IMR-90 (cell line): ENCODE data around the gene ZBTB48. TPM values are rescaled to one million over a fixed set of nuclear protein-coding genes. Genes with fewer than 3 reads are reported as not detected.
A peak's percentile ranks its signal among the peaks of the same experiment; 100 is the strongest.

Source experiments
- ATAC-seq: fragments of 200-7000 bp; cut with Tn5 transposase; 2 replicates; pipeline ENCODE4 v1.9.1; 2020; ENCODE audit warnings: low read depth, mild to moderate bottlenecking, moderate library complexity
- BruUV-seq: library from RNA; stranded (reverse); fragments of 400-500 nt; replicated peaks from 2 replicates; lab custom pipeline; 2021; lab: Mats Ljungman, UMichigan
- CTCF ChIA-PET: fragments of 300-600 bp; formaldehyde crosslinking; extraction: SDS; loops from one replicate; lab custom pipeline; 2021; ENCODE audit warnings: antibody characterized with exemption; lab: Yijun Ruan, JAX
- POLR2A ChIA-PET: fragments of 300-600 bp; sonication (Branson Sonifier 250); formaldehyde crosslinking; loops from one replicate; lab custom pipeline; 2022; ENCODE audit warnings: antibody characterized with exemption; ENCODE audit not compliant: unreplicated experiment; lab: Charles Lee
- DNase-seq: peaks from one replicate; pipeline ENCODE4 v3.0.0; 2013
- H2AFZ ChIP-seq: replicated peaks from 2 replicates; pipeline ENCODE3; 2013; ENCODE audit warnings: low read length, mild to moderate bottlenecking; ENCODE audit not compliant: poor library complexity
- H2AK5ac ChIP-seq: 2 replicates; pipeline ENCODE4 v1.6.1; 2013; ENCODE audit warnings: low read depth, low read length, inconsistent platforms
- H2AK9ac ChIP-seq: replicated peaks from 2 replicates; pipeline ENCODE3; 2013; ENCODE audit warnings: mild to moderate bottlenecking, low read depth, low read length, moderate library complexity; ENCODE audit not compliant: poor library complexity
- H2BK120ac ChIP-seq: 2 replicates; pipeline ENCODE4 v1.6.1; 2013; ENCODE audit warnings: low read depth, low read length, inconsistent platforms
- H2BK15ac ChIP-seq: 3 replicates; pipeline ENCODE4 v1.6.1; 2013; ENCODE audit warnings: low read depth, low read length, inconsistent platforms
- H2BK20ac ChIP-seq: 2 replicates; pipeline ENCODE4 v1.6.1; 2013; ENCODE audit warnings: low read depth, mild to moderate bottlenecking, inconsistent platforms, low read length, moderate library complexity
- H2BK5ac ChIP-seq: 2 replicates; pipeline ENCODE4 v1.6.1; 2013; ENCODE audit warnings: mild to moderate bottlenecking, low read depth, low read length, inconsistent platforms; ENCODE audit not compliant: poor library complexity, severe bottlenecking
- H3K14ac ChIP-seq: replicated peaks from 2 replicates; pipeline ENCODE4 v1.6.1; 2013; ENCODE audit warnings: low read depth, low read length, inconsistent platforms
- H3K18ac ChIP-seq: 2 replicates; pipeline ENCODE4 v1.6.1; 2013; ENCODE audit warnings: low read depth, low read length, control low read depth
- H3K23ac ChIP-seq: 2 replicates; pipeline ENCODE4 v1.6.1; 2013; ENCODE audit warnings: low read depth, low read length, inconsistent platforms
- H3K27ac ChIP-seq: 2 replicates; pipeline ENCODE4 v1.5.1; 2013; ENCODE audit warnings: mild to moderate bottlenecking, control low read depth, low read length; ENCODE audit not compliant: insufficient read depth
- H3K27me3 ChIP-seq: 2 replicates; pipeline ENCODE4 v1.6.1; 2013; ENCODE audit warnings: low read length; ENCODE audit not compliant: control insufficient read depth, insufficient read depth
- H3K36me3 ChIP-seq: 2 replicates; pipeline ENCODE4 v1.6.1; 2013; ENCODE audit warnings: low read length, mixed read lengths; ENCODE audit not compliant: control insufficient read depth, insufficient read depth
- H3K4ac ChIP-seq: 2 replicates; pipeline ENCODE4 v1.6.1; 2013; ENCODE audit warnings: low read depth, low read length, inconsistent platforms
- H3K4me1 ChIP-seq: 2 replicates; pipeline ENCODE4 v1.6.1; 2013; ENCODE audit warnings: low read length, mixed read lengths; ENCODE audit not compliant: control insufficient read depth, insufficient read depth
- H3K4me2 ChIP-seq: 2 replicates; pipeline ENCODE4 v1.6.1; 2013; ENCODE audit warnings: low read depth, mild to moderate bottlenecking, control low read depth, low read length, moderate library complexity
- H3K4me3 ChIP-seq: 2 replicates; pipeline ENCODE4 v1.5.1; 2013; ENCODE audit warnings: low read depth, mild to moderate bottlenecking, control low read depth, low read length, moderate library complexity; ENCODE audit not compliant: insufficient read depth
- H3K56ac ChIP-seq: 2 replicates; pipeline ENCODE4 v1.6.1; 2013; ENCODE audit warnings: low read length, inconsistent platforms; ENCODE audit not compliant: insufficient read depth; ENCODE audit errors: extremely low read depth
- H3K79me1 ChIP-seq, 2 experiments: 2 replicates each; pipeline ENCODE4 v1.6.1; 2013; ENCODE audit warnings: low read length in 2 of 2, inconsistent platforms in 1 of 2, low read depth in 1 of 2
- H3K9ac ChIP-seq: 2 replicates; pipeline ENCODE4 v1.6.1; 2013; ENCODE audit warnings: low read depth, low read length, control low read depth
- H3K9me1 ChIP-seq: 2 replicates; pipeline ENCODE4 v1.6.1; 2013; ENCODE audit warnings: low read length, inconsistent platforms; ENCODE audit not compliant: insufficient read depth
- H3K9me3 ChIP-seq: 2 replicates; pipeline ENCODE4 v1.6.1; 2013; ENCODE audit warnings: low read length; ENCODE audit not compliant: control insufficient read depth, insufficient read depth
- H4K20me1 ChIP-seq: 2 replicates; pipeline ENCODE4 v1.6.1; 2013; ENCODE audit warnings: low read length, inconsistent platforms; ENCODE audit not compliant: insufficient read depth
- H4K5ac ChIP-seq: 2 replicates; pipeline ENCODE4 v1.6.1; 2013; ENCODE audit warnings: mild to moderate bottlenecking, low read depth, low read length, control low read depth
- H4K8ac ChIP-seq, 2 experiments: 2 replicates each; pipeline ENCODE4 v1.6.1; 2013; ENCODE audit warnings: low read depth in 2 of 2, low read length in 2 of 2, control low read depth in 1 of 2, inconsistent platforms in 1 of 2
- H4K91ac ChIP-seq: 2 replicates; pipeline ENCODE4 v1.6.1; 2013; ENCODE audit warnings: low read depth, low read length, inconsistent platforms; ENCODE audit not compliant: insufficient read depth
- CHD1 ChIP-seq: IDR thresholded peaks from 2 replicates; pipeline ENCODE4 v1.6.1; 2012; ENCODE audit warnings: low read depth, low read length, improper control_type of control experiment
- MAZ ChIP-seq: IDR thresholded peaks from 2 replicates; pipeline ENCODE4 v1.6.1; 2012; ENCODE audit warnings: low read depth, mild to moderate bottlenecking, low read length, improper control_type of control experiment, moderate library complexity, borderline replicate concordance
- POLR2A ChIP-seq: IDR thresholded peaks from 2 replicates; pipeline ENCODE4 v1.6.1; 2012; ENCODE audit warnings: mild to moderate bottlenecking, low read depth, low read length
- WGBS, 2 experiments: methylation state at CpG; one replicate each; pipeline versions ENCODE4 v1.1.5 to v1.1.7; 2013; ENCODE audit warnings: missing lambda C conversion rate in 2 of 2; ENCODE audit not compliant: insufficient read length in 1 of 2; ENCODE audit errors: extremely low coverage in 2 of 2; 5-methylcytosine and 5-hydroxymethylcytosine counted together
- dilution Hi-C: fragments of 300-500 bp; cut with HindIII; formaldehyde crosslinking; loops from one replicate; pipeline ENCODE4 v1.14.3; 2018; ENCODE audit warnings: low sequenced_read_pairs; ENCODE audit not compliant: unreplicated experiment
- in situ Hi-C: fragments of 300-500 bp; cut with MboI; formaldehyde crosslinking; loops from 3 replicates; pipeline ENCODE4 v1.14.3; 2019; ENCODE audit warnings: low sequenced_read_pairs, inconsistent platforms, mixed read lengths
- intact Hi-C: fragments of 100-400 bp; cut with micrococcal nuclease; formaldehyde crosslinking; loops from 2 replicates; pipeline ENCODE4 v1.10.0; 2022
- polyA plus RNA-seq, 3 experiments: library from polyadenylated mRNA; depleted of rRNA; stranded (reverse); fragments of >200 nt; gene quantifications; 2 replicates each; pipeline ENCODE4 v1.2.3, GENCODE V29; 2012; ENCODE audit warnings: low replicate concordance in 1 of 3
- total RNA-seq: library from RNA; depleted of rRNA; stranded (reverse); fragments of >200 nt; gene quantifications from 2 replicates; pipeline ENCODE4 v1.2.3, GENCODE V29; 2012

The ZBTB48 gene
- total and polyA plus RNA-seq, 2 of the 4 experiments (the other 2 are of a cell fraction): 9.3 to 17.5 TPM

- peak; percentile 79 for DNase-seq
- POLR2A ChIA-PET: no interaction called here
Observed at GRCh38 chr1:6603238-6603914, 23.6 kb downstream of the ZBTB48 start.

More at GRCh38 chr1:6603238-6603914, 23.6 kb downstream of the ZBTB48 start:
- Histone ChIP-seq H4K8ac (peak overlapping the region; percentile 98), H3K23ac (peak overlapping the region; percentile 84), H3K9me1 (peaks cover 13% of the 10 kb centered on the region), H3K9ac (peak overlapping the region; percentile 81), H2AK9ac (peak overlapping the region; percentile 88), H2BK120ac (peak overlapping the region; percentile 95), H3K9me3 (no peaks in the 10 kb centered on the region), H3K36me3 (peaks cover 6% of the 10 kb centered on the region; the same call in 1 of the 2 replicates), H2AK5ac (peak overlapping the region; percentile 79), H3K79me1 (peaks cover 0 to 39% of the 10 kb centered on the region in 2 experiments; a peak in 2 of 4 replicates), H3K14ac (peak overlapping the region; percentile 95), H3K4me1 (peaks cover 14% of the 10 kb centered on the region), H3K4me2 (peak overlapping the region; percentile 75), H3K56ac (peak overlapping the region; percentile 94), H3K27ac (peak overlapping the region; percentile 95), H2BK15ac (peak overlapping the region; percentile 89), H3K4ac (peak overlapping the region; percentile 85), H4K20me1 (peaks cover 38% of the 10 kb centered on the region), H2BK20ac (peak overlapping the region; percentile 80), H4K5ac (peak overlapping the region; percentile 96), H3K4me3 (peak overlapping the region; percentile 49), H4K91ac (peak overlapping the region; percentile 96), H2BK5ac (peak overlapping the region; percentile 96), H2AFZ (peak overlapping the region; percentile 96), H3K27me3 (no peaks in the 10 kb centered on the region), H3K18ac (peak overlapping the region; percentile 81)
- in situ Hi-C loops (no loop called here), intact Hi-C loops (no loop called here), dilution Hi-C loops (no loop called here)
- TF ChIP-seq POLR2A (peak; percentile 80), CHD1 (no peak), MAZ (peak; percentile 12; the same call in 1 of the 2 replicates)
- WGBS, 2 experiments: 1% methylated on average over 17 of the region's 36 CpGs; no CpG with 5 or more reads in 1 of the 2 experiments
- peak; percentile 12 for ATAC-seq
- CTCF ChIA-PET: interaction anchor here (0.7 kb wide), 1 partner anchor 22 kb away, joined by 5 read pairs; no protein-coding TSS in a partner anchor
- no TSS peak for BruUV-seq
